ENCODE results near the gene ZC3H8.

ZC3H8 gene

GRCh38 chr2:112199188-112199587 lies 55.7 kb downstream of the ZC3H8 start:
- no peak for TF ChIP-seq CTCF (IDR thresholded peaks at IDR 0.05; ENCODE audit: low read depth, low read length, missing control alignments)
- no peak overlapping the region for H3K4me3 ChIP-seq (replicated peaks; ENCODE audit: low read depth, low read length)
- no peak for DNase-seq (ENCODE audit: extremely low read depth, low read depth)

- H3K4me3 ChIP-seq (replicated peaks; ENCODE audit: low read depth, low read length): no peak overlapping the region
- peak; percentile 45 for DNase-seq (ENCODE audit: extremely low read depth, low read depth)
- TF ChIP-seq CTCF (IDR thresholded peaks at IDR 0.05; ENCODE audit: low read depth, low read length, missing control alignments): no peak
Observed at GRCh38 chr2:112198780-112199179, 56.1 kb downstream of the ZC3H8 start.

- TF ChIP-seq CTCF (IDR thresholded peaks at IDR 0.05; ENCODE audit: low read depth, low read length, missing control alignments): no peak
- no peak overlapping the region for H3K4me3 ChIP-seq (replicated peaks; ENCODE audit: low read depth, low read length)
- DNase-seq (ENCODE audit: extremely low read depth, low read depth): no peak
Observed at GRCh38 chr2:112197868-112198267, 57.0 kb downstream of the ZC3H8 start.

- no peak for TF ChIP-seq CTCF (IDR thresholded peaks at IDR 0.05; ENCODE audit: low read depth, low read length, missing control alignments)
- DNase-seq (ENCODE audit: extremely low read depth, low read depth): no peak
- no peak overlapping the region for H3K4me3 ChIP-seq (replicated peaks; ENCODE audit: low read depth, low read length)
Observed at GRCh38 chr2:112195950-112196349, 58.9 kb downstream of the ZC3H8 start.

GRCh38 chr2:112195167-112195766 lies 59.6 kb downstream of the ZC3H8 start:
- no peak for TF ChIP-seq CTCF (IDR thresholded peaks at IDR 0.05; ENCODE audit: low read depth, low read length, missing control alignments)
- no peak for DNase-seq (ENCODE audit: extremely low read depth, low read depth)
- no peak overlapping the region for H3K4me3 ChIP-seq (replicated peaks; ENCODE audit: low read depth, low read length)

GRCh38 chr2:112194482-112194881 lies 60.4 kb downstream of the ZC3H8 start:
- DNase-seq (ENCODE audit: extremely low read depth, low read depth): no peak
- no peak for TF ChIP-seq CTCF (IDR thresholded peaks at IDR 0.05; ENCODE audit: low read depth, low read length, missing control alignments)
- no peak overlapping the region for H3K4me3 ChIP-seq (replicated peaks; ENCODE audit: low read depth, low read length)

GRCh38 chr2:112194028-112194427 lies 60.8 kb downstream of the ZC3H8 start:
- H3K4me3 ChIP-seq (replicated peaks; ENCODE audit: low read depth, low read length): no peak overlapping the region
- DNase-seq (ENCODE audit: extremely low read depth, low read depth): no peak
- no peak for TF ChIP-seq CTCF (IDR thresholded peaks at IDR 0.05; ENCODE audit: low read depth, low read length, missing control alignments)

Data from HFF-Myc (cell line).